ENCODE results near the gene WNT3A.

WNT3A gene

DNA sequence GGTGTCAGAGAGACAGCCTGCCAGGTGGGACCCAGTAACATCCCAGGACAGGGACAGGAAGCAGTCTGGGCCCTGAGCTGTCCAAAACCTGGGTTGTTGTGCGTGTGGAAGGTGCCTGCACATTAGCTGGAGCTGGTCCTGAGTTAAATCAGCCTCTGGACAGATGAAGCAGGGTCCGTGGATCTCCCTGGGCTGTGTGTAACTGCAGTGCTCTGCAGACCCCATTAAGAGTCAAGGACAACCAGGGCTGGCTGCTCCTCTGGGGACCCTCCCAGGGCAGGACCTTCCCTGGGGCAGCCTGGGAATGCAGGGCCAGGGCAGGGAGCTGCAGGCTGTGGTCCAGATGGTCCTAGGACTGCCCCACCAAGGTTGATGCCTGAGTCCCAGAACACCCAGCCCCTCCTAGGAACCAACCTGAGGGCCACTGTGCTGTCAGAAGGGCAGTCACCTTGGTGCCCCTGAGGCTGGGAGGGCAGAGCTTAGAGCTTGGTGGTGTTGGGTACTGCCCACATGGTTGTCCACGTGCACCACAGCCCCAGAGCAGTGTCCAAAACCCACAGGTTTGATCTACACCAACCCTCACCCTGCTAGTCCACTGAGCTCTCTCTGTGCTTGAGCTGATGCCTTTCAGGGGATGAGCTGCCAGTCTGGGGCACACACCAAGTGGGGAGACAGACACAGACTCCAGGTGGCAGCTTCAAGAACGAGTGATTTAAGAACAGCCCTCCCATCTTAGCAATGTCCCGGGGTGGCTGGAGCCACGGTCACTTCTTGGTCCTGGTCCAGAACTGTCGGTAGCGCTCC lies 99.4 kb downstream of the WNT3A start:
- TF ChIP-seq, protein P1, sequence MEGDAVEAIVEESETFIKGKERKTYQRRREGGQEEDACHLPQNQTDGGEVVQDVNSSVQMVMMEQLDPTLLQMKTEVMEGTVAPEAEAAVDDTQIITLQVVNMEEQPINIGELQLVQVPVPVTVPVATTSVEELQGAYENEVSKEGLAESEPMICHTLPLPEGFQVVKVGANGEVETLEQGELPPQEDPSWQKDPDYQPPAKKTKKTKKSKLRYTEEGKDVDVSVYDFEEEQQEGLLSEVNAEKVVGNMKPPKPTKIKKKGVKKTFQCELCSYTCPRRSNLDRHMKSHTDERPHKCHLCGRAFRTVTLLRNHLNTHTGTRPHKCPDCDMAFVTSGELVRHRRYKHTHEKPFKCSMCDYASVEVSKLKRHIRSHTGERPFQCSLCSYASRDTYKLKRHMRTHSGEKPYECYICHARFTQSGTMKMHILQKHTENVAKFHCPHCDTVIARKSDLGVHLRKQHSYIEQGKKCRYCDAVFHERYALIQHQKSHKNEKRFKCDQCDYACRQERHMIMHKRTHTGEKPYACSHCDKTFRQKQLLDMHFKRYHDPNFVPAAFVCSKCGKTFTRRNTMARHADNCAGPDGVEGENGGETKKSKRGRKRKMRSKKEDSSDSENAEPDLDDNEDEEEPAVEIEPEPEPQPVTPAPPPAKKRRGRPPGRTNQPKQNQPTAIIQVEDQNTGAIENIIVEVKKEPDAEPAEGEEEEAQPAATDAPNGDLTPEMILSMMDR (conservative IDR thresholded peaks at IDR 0.05) = no peak
- no peak for TF ChIP-seq ZFX (IDR thresholded peaks at IDR 0.05)
- no peak overlapping the region for H3K27ac ChIP-seq

- TF ChIP-seq, protein P1 (conservative IDR thresholded peaks at IDR 0.05) = no peak
- TF ChIP-seq ZFX (IDR thresholded peaks at IDR 0.05) = no peak
- no peak overlapping the region for H3K27ac ChIP-seq
Measured at GRCh38 chr1:228106800-228107054, 99.9 kb downstream of the WNT3A start.

DNA sequence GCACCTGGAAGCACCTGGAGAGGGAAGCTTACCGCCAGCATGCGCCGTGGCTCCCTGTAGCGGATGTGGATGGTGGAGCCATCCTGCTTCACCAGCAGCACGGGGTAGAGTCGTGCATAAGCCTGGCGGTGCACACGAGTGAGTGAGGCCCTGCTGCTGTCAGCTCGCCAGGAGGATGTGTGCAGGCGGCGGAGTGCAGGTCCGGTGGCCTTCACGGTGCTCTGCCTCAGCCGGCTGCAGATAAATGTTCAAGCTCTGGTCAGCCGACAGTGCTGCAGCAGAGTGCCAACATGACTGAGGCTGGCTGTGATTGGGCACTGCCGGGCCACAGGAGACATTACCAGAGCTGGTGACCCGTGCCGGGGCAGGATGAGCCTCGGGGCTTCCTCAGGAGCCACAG lies 100.8 kb downstream of the WNT3A start:
- no peak for TF ChIP-seq ZFX (IDR thresholded peaks at IDR 0.05)
- TF ChIP-seq, protein P1 (conservative IDR thresholded peaks at IDR 0.05) = no peak
- no peak overlapping the region for H3K27ac ChIP-seq

DNA sequence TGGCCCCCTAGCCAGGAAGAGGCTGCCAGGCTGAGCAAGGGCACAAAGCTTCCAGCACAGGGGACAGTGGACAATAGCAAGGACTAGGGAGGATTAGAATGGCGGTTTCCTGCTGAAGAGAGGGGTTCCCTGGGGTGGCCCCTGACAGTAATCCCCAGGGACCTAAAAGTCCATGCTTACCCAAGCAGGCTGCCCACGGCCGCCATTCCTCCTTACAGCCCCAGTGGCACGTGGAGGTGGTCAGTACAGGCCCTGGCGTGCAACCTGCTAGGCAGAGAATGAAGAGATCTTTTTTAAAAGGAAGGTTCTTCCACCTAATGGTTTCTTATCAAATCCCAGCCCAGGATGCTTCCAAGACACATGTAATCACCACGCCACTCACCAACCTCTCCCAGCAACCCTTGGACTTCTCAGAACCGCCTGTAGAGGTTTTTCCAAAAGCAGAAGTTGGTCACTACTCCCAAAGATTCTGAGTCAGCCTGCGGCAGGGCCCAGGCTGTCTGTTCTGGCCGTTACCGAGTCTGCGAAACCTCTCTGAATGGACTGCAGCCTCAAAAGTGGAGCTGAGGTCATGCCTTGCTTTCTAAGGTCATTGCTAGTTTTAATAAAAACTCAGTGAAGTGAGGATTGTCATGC lies 101.4 kb downstream of the WNT3A start:
- TF ChIP-seq, protein P1 (conservative IDR thresholded peaks at IDR 0.05) = no peak
- TF ChIP-seq ZFX (IDR thresholded peaks at IDR 0.05) = no peak
- peak overlapping the region; percentile 83 for H3K27ac ChIP-seq

DNA sequence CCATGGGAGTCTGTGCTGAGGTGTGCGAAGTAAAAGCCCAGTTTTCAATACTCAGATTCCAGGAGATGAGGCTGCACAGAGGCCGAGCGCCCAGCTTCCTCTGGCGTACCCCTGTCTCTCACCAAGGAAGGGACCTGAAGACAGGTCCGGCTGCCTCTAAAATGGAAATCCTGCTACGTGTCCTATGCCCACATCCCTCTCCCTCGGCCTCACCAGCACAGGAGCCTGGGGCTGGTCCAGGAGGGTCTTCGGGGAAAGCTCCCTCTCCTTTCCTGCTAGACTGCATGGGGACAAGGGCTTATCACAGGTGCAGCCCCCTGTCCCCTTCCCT lies 101.9 kb downstream of the WNT3A start:
- TF ChIP-seq, protein P1 (conservative IDR thresholded peaks at IDR 0.05) = no peak
- no peak for TF ChIP-seq ZFX (IDR thresholded peaks at IDR 0.05)
- H3K27ac ChIP-seq = peak overlapping the region; percentile 83

DNA sequence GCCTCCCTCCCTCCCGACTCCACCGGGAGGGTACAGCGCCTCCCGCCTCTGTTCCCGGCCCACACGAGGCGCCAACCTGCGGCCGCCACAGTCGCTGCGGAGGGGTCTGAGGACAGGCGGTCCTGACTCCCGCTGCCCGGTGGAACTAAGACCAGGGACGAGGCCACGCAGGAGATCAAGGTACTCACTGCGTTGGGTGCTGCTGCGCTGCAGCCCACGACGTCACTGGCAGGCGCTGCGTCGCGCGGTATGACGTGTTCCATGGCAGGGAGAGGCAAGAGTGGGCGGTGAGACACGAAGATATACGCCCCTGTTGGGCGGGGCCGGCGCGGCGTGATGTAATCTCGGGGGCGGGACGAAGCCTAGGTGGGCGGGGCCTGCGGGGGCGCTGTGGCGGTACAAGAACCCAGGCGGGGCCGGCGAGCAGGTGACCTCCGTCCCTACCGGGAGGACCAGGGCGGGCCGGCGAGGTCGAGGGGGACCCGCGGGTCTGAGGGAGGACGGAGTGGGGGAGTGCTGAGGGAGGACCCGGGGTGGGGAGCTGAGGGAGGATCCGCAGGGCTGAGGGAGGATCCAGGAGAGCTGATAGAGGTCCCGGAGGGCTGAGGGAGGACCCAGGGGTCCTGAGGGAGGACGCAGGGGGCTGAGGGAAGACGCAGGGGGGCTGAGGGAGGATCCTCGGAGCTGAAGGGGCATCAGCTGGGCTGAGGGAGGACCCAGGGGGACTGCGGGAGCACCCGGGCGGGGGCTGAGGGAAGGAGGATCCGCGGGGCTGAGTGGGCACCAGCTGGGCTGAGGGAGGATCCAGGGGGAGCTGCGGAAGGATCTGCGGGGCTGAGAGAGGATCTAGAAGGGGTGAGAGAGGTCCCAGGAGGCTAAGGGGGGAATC lies 102.5 kb downstream of the WNT3A start, which contains the start of gene MRPL55:
MRPL55 (minus strand) TSS at position 227 of the 889 bp plus-strand sequence. CDS start 1,039 bp downstream, outside the sequence.
- H3K27ac ChIP-seq = peak within 1 kb of the TSS; percentile 83
- TF ChIP-seq ZFX (IDR thresholded peaks at IDR 0.05) = peak; percentile 31; the same call in 1 of the 2 replicates
- TF ChIP-seq, protein P1 (conservative IDR thresholded peaks at IDR 0.05) = no peak

Measured in C4-2B (cell line).